ENCODE measurements around the gene ABCG4.

DNA sequence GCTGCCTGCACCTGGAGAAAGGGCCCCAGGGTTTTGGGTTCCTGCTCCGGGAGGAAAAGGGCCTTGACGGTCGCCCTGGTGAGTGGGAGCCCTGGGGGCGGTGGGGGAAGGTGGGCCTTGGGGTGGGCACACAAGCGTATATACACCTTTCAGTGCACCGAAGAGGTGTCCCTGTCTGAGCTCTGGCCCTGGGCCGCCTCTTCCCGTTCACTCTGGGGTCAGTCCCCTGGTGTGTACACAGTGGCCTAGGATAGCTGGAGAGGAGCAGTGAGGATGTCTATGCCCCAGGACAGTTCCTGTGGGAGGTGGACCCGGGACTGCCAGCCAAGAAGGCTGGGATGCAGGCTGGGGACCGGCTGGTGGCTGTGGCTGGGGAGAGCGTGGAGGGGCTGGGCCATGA lies 39.2 kb downstream of the ABCG4 start:
- TF ChIP-seq, protein P1, sequence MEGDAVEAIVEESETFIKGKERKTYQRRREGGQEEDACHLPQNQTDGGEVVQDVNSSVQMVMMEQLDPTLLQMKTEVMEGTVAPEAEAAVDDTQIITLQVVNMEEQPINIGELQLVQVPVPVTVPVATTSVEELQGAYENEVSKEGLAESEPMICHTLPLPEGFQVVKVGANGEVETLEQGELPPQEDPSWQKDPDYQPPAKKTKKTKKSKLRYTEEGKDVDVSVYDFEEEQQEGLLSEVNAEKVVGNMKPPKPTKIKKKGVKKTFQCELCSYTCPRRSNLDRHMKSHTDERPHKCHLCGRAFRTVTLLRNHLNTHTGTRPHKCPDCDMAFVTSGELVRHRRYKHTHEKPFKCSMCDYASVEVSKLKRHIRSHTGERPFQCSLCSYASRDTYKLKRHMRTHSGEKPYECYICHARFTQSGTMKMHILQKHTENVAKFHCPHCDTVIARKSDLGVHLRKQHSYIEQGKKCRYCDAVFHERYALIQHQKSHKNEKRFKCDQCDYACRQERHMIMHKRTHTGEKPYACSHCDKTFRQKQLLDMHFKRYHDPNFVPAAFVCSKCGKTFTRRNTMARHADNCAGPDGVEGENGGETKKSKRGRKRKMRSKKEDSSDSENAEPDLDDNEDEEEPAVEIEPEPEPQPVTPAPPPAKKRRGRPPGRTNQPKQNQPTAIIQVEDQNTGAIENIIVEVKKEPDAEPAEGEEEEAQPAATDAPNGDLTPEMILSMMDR (IDR thresholded peaks at IDR 0.05 in 2 of 3, conservative IDR thresholded peaks at IDR 0.05 in 1 of 3; ENCODE audit: borderline replicate concordance in 1 of 3, insufficient read depth in 1 of 3, low read depth in 2 of 3, low read length in 2 of 3): no peak
- TF ChIP-seq EZH2 (IDR thresholded peaks at IDR 0.05): no peak
- no peak for TF ChIP-seq YY1 (IDR thresholded peaks at IDR 0.05; ENCODE audit: extremely low read depth, insufficient replicate concordance, low read depth, low read length)
- TF ChIP-seq EGR1 (IDR thresholded peaks at IDR 0.05; ENCODE audit: low read depth): no peak
- TF ChIP-seq, protein P2, sequence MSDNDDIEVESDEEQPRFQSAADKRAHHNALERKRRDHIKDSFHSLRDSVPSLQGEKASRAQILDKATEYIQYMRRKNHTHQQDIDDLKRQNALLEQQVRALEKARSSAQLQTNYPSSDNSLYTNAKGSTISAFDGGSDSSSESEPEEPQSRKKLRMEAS (IDR thresholded peaks at IDR 0.05): no peak
- TF ChIP-seq EZH2phosphoT487 (IDR thresholded peaks at IDR 0.05; ENCODE audit: borderline replicate concordance): no peak
- no peak for TF ChIP-seq SIN3A (IDR thresholded peaks at IDR 0.05; ENCODE audit: low read depth)
- TF ChIP-seq, protein P3, sequence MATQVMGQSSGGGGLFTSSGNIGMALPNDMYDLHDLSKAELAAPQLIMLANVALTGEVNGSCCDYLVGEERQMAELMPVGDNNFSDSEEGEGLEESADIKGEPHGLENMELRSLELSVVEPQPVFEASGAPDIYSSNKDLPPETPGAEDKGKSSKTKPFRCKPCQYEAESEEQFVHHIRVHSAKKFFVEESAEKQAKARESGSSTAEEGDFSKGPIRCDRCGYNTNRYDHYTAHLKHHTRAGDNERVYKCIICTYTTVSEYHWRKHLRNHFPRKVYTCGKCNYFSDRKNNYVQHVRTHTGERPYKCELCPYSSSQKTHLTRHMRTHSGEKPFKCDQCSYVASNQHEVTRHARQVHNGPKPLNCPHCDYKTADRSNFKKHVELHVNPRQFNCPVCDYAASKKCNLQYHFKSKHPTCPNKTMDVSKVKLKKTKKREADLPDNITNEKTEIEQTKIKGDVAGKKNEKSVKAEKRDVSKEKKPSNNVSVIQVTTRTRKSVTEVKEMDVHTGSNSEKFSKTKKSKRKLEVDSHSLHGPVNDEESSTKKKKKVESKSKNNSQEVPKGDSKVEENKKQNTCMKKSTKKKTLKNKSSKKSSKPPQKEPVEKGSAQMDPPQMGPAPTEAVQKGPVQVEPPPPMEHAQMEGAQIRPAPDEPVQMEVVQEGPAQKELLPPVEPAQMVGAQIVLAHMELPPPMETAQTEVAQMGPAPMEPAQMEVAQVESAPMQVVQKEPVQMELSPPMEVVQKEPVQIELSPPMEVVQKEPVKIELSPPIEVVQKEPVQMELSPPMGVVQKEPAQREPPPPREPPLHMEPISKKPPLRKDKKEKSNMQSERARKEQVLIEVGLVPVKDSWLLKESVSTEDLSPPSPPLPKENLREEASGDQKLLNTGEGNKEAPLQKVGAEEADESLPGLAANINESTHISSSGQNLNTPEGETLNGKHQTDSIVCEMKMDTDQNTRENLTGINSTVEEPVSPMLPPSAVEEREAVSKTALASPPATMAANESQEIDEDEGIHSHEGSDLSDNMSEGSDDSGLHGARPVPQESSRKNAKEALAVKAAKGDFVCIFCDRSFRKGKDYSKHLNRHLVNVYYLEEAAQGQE (IDR thresholded peaks at IDR 0.05; ENCODE audit: low read depth): no peak
